Measurements from ENCODE around the gene FXYD3.

The FXYD3 gene

DNA sequence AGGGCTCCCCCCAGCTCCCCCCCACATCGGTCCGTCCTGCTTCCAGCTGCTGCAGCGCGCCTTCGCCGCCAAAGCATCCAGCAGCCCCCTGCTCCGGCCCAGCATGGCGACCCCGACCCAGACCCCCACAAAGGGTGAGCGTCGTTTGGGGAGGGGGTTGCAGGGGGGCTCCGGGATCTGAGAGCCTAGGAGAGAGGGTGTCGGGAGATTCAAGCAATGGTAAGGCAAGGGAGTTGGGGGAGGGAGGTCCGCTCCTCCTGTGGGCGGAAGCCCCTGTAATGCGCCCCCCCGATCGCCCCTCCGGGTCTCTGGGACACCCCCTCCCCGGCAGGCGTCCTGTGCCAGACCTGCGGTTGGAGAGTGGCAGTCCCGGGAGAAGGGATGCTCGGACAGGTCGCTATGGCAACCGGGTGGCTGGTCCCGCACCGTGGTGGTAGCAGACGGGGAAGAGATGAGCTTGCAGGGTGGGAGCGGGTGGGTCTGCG is 27.6 kb downstream of the FXYD3 start, which contains the start of gene FXYD7:
TSS of gene FXYD7 (plus strand) at position 25 of the 485 bp plus-strand sequence. CDS start at position 104, 79 bp downstream.
- Histone ChIP-seq H3K9me3 (ENCODE audit: severe bottlenecking) (no peaks in the 10 kb centered on the region), H3K4me1 (ENCODE audit: insufficient read depth, poor library complexity, severe bottlenecking) (peaks cover 4% of the 10 kb centered on the region), H3K27me3 (ENCODE audit: insufficient read depth, poor library complexity, severe bottlenecking) (peaks cover 26% of the 10 kb centered on the region), H3K4me3 (ENCODE audit: severe bottlenecking) (no peak within 1 kb of the TSS), H3K36me3 (ENCODE audit: low read depth) (no peaks in the 10 kb centered on the region), H3K27ac (ENCODE audit: poor library complexity, severe bottlenecking) (no peak within 1 kb of the TSS)
- DNase-seq (ENCODE audit: low spot score) (no peak), ATAC-seq (ENCODE audit: low read depth) (no peak)
- peak; percentile 58 for TF ChIP-seq CTCF (IDR thresholded peaks at IDR 0.05; ENCODE audit: poor library complexity, severe bottlenecking)

GRCh38 chr19:35143818-35144217 is 28.2 kb downstream of the FXYD3 start:
- no peak for TF ChIP-seq CTCF (IDR thresholded peaks at IDR 0.05; ENCODE audit: poor library complexity, severe bottlenecking)
- H3K27me3 ChIP-seq (ENCODE audit: insufficient read depth, poor library complexity, severe bottlenecking) = peaks cover 26% of the 10 kb centered on the region
- ATAC-seq (ENCODE audit: low read depth) = no peak

GRCh38 chr19:35144259-35144599 is 28.6 kb downstream of the FXYD3 start:
- H3K9me3 ChIP-seq (ENCODE audit: severe bottlenecking) = no peaks in the 10 kb centered on the region
- peaks cover 4% of the 10 kb centered on the region for H3K4me1 ChIP-seq (ENCODE audit: insufficient read depth, poor library complexity, severe bottlenecking)
- peaks cover 26% of the 10 kb centered on the region for H3K27me3 ChIP-seq (ENCODE audit: insufficient read depth, poor library complexity, severe bottlenecking)
- no peaks in the 10 kb centered on the region for H3K36me3 ChIP-seq (ENCODE audit: low read depth)
- DNase-seq (ENCODE audit: low spot score) (no peak), ATAC-seq (ENCODE audit: low read depth) (no peak)
- no peak overlapping the region for H3K27ac ChIP-seq (ENCODE audit: poor library complexity, severe bottlenecking)
- H3K4me3 ChIP-seq (ENCODE audit: severe bottlenecking) = no peak overlapping the region
- TF ChIP-seq CTCF (IDR thresholded peaks at IDR 0.05; ENCODE audit: poor library complexity, severe bottlenecking) = no peak

More at GRCh38 chr19:35143818-35144217, 28.2 kb downstream of the FXYD3 start:
- H3K9me3 ChIP-seq (ENCODE audit: severe bottlenecking) = no peaks in the 10 kb centered on the region
- no peak overlapping the region for H3K4me3 ChIP-seq (ENCODE audit: severe bottlenecking)
- no peaks in the 10 kb centered on the region for H3K36me3 ChIP-seq (ENCODE audit: low read depth)
- no peak overlapping the region for H3K27ac ChIP-seq (ENCODE audit: poor library complexity, severe bottlenecking)
- no peak for DNase-seq (ENCODE audit: low spot score)
- H3K4me1 ChIP-seq (ENCODE audit: insufficient read depth, poor library complexity, severe bottlenecking) = peaks cover 4% of the 10 kb centered on the region

GRCh38 chr19:35144600-35145436 is 29.2 kb downstream of the FXYD3 start:
- peaks cover 26% of the 10 kb centered on the region for H3K27me3 ChIP-seq (ENCODE audit: insufficient read depth, poor library complexity, severe bottlenecking)
- DNase-seq (ENCODE audit: low spot score) (peak; percentile 94), ATAC-seq (ENCODE audit: low read depth) (peak; percentile 51; the same call in 2 of the 3 replicates)
- no peaks in the 10 kb centered on the region for H3K9me3 ChIP-seq (ENCODE audit: severe bottlenecking)
- no peak for TF ChIP-seq CTCF (IDR thresholded peaks at IDR 0.05; ENCODE audit: poor library complexity, severe bottlenecking)
- H3K27ac ChIP-seq (ENCODE audit: poor library complexity, severe bottlenecking) = no peak overlapping the region
- H3K4me1 ChIP-seq (ENCODE audit: insufficient read depth, poor library complexity, severe bottlenecking) = peaks cover 4% of the 10 kb centered on the region
- H3K36me3 ChIP-seq (ENCODE audit: low read depth) = no peaks in the 10 kb centered on the region
- H3K4me3 ChIP-seq (ENCODE audit: severe bottlenecking) = no peak overlapping the region

Data from RWPE2 (cell line).